Activated CD4-positive, alpha-beta T cell treated with anti-CD3 and anti-CD28 coated beads, Interleukin-2, amount 10 ng/mL, durations not matched to agents 24 days and 14 days (primary cell): ENCODE measurements around the gene FMNL2. TPM values are rescaled to one million over a fixed set of nuclear protein-coding genes. Genes with fewer than 3 reads are reported as not detected.

Experiments
- DNase-seq: peaks from one replicate; pipeline ENCODE4 v3.0.0; 2022
- H3K27ac Mint-ChIP-seq: one replicate; pipeline ENCODE4 v1.8.0; 2022; ENCODE audit warnings: mild to moderate bottlenecking, mixed read lengths
- H3K27me3 Mint-ChIP-seq: one replicate; pipeline ENCODE4 v1.8.0; 2022; ENCODE audit warnings: mixed read lengths
- H3K36me3 Mint-ChIP-seq: one replicate; pipeline ENCODE4 v1.8.0; 2022; ENCODE audit warnings: low read depth, mild to moderate bottlenecking, mixed read lengths
- H3K4me1 Mint-ChIP-seq: one replicate; pipeline ENCODE4 v1.8.0; 2021; ENCODE audit warnings: mixed read lengths
- H3K4me3 Mint-ChIP-seq: one replicate; pipeline ENCODE4 v1.8.0; 2022; ENCODE audit warnings: mild to moderate bottlenecking, moderate library complexity, mixed read lengths
- H3K9me3 Mint-ChIP-seq: one replicate; pipeline ENCODE4 v1.8.0; 2021; ENCODE audit warnings: mixed read lengths
- intact Hi-C: fragments of 100-400 bp; cut with micrococcal nuclease; formaldehyde crosslinking; loops from one replicate; pipeline ENCODE4 v1.15.1; 2023
- total RNA-seq: library from RNA; stranded (reverse); gene quantifications from 2 replicates; pipeline ENCODE4 v1.2.3, GENCODE V29; 2022

The FMNL2 gene
- total RNA-seq, 1 donor from 2014 or later, result 14.9 TPM

- intact Hi-C loops, result loop anchor here (5.0 kb wide), 3 partner anchors 64 to 394 kb away; partner anchors contain the start of gene STAM2
- no peaks in the 10 kb centered on the region for H3K36me3 Mint-ChIP-seq
- peaks cover 4% of the 10 kb centered on the region for H3K27me3 Mint-ChIP-seq
- H3K9me3 Mint-ChIP-seq, result no peaks in the 10 kb centered on the region
- H3K4me3 Mint-ChIP-seq, result no peak overlapping the region
- DNase-seq, result no peak
- no peak overlapping the region for H3K27ac Mint-ChIP-seq
- H3K4me1 Mint-ChIP-seq, result peaks cover 5% of the 10 kb centered on the region
Measured at GRCh38 chr2:152571048-152571766, 236.2 kb downstream of the FMNL2 start.

GRCh38 chr2:152572031-152572430, 237.1 kb downstream of the FMNL2 start:
- no peak overlapping the region for H3K4me3 Mint-ChIP-seq
- H3K4me1 Mint-ChIP-seq, result peaks cover 5% of the 10 kb centered on the region
- intact Hi-C loops, result loop anchor here (5.0 kb wide), 3 partner anchors 65 to 395 kb away; partner anchors contain the start of gene STAM2
- no peaks in the 10 kb centered on the region for H3K9me3 Mint-ChIP-seq
- no peaks in the 10 kb centered on the region for H3K36me3 Mint-ChIP-seq
- no peak overlapping the region for H3K27ac Mint-ChIP-seq
- DNase-seq, result no peak
- H3K27me3 Mint-ChIP-seq, result no peaks in the 10 kb centered on the region

GRCh38 chr2:152573168-152573567, 238.2 kb downstream of the FMNL2 start:
- Mint-ChIP-seq H3K9me3 (no peaks in the 10 kb centered on the region), H3K4me1 (peaks cover 5% of the 10 kb centered on the region), H3K27ac (peak overlapping the region; percentile 19), H3K4me3 (no peak overlapping the region), H3K27me3 (no peaks in the 10 kb centered on the region), H3K36me3 (no peaks in the 10 kb centered on the region)
- intact Hi-C loops, result loop anchor here (1.0 to 5.0 kb wide), 4 partner anchors 66 to 396 kb away; partner anchors contain the start of gene STAM2
- DNase-seq, result peak; percentile 70

- DNase-seq, result no peak
- intact Hi-C loops, result no loop called here
- Mint-ChIP-seq H3K36me3 (no peaks in the 10 kb centered on the region), H3K4me3 (no peak overlapping the region), H3K27me3 (no peaks in the 10 kb centered on the region), H3K4me1 (peaks cover 5% of the 10 kb centered on the region), H3K27ac (no peak overlapping the region), H3K9me3 (no peaks in the 10 kb centered on the region)
Measured at GRCh38 chr2:152577579-152577978, 242.6 kb downstream of the FMNL2 start.

- intact Hi-C loops, result no loop called here
- DNase-seq, result no peak
Measured at GRCh38 chr2:152578573-152578972, 243.6 kb downstream of the FMNL2 start.

GRCh38 chr2:152580714-152581113, 245.7 kb downstream of the FMNL2 start:
- Mint-ChIP-seq H3K36me3 (no peaks in the 10 kb centered on the region), H3K9me3 (no peaks in the 10 kb centered on the region), H3K4me1 (no peaks in the 10 kb centered on the region), H3K27ac (no peak overlapping the region), H3K4me3 (no peak overlapping the region), H3K27me3 (peaks cover 5% of the 10 kb centered on the region)
- no peak for DNase-seq
- intact Hi-C loops, result no loop called here

More at GRCh38 chr2:152578573-152578972, 243.6 kb downstream of the FMNL2 start:
- Mint-ChIP-seq H3K4me3 (no peak overlapping the region), H3K27ac (no peak overlapping the region), H3K9me3 (no peaks in the 10 kb centered on the region), H3K4me1 (no peaks in the 10 kb centered on the region), H3K27me3 (peaks cover 3% of the 10 kb centered on the region), H3K36me3 (no peaks in the 10 kb centered on the region)

GRCh38 chr2:152581360-152581759, 246.4 kb downstream of the FMNL2 start:
- Mint-ChIP-seq H3K9me3 (no peaks in the 10 kb centered on the region), H3K27ac (no peak overlapping the region), H3K4me3 (no peak overlapping the region), H3K36me3 (no peaks in the 10 kb centered on the region), H3K4me1 (peaks cover 3% of the 10 kb centered on the region), H3K27me3 (peaks cover 5% of the 10 kb centered on the region)
- DNase-seq, result no peak
- intact Hi-C loops, result no loop called here

- Mint-ChIP-seq H3K27me3 (peaks cover 5% of the 10 kb centered on the region), H3K27ac (no peak overlapping the region), H3K4me3 (no peak overlapping the region), H3K4me1 (peaks cover 6% of the 10 kb centered on the region), H3K9me3 (no peaks in the 10 kb centered on the region), H3K36me3 (no peaks in the 10 kb centered on the region)
- intact Hi-C loops, result no loop called here
- no peak for DNase-seq
Measured at GRCh38 chr2:152582081-152582480, 247.1 kb downstream of the FMNL2 start.

- H3K27me3 Mint-ChIP-seq, result peaks cover 5% of the 10 kb centered on the region
- no peak for DNase-seq
- H3K36me3 Mint-ChIP-seq, result no peaks in the 10 kb centered on the region
- H3K9me3 Mint-ChIP-seq, result no peaks in the 10 kb centered on the region
- peaks cover 12% of the 10 kb centered on the region for H3K4me1 Mint-ChIP-seq
- no peak overlapping the region for H3K4me3 Mint-ChIP-seq
- H3K27ac Mint-ChIP-seq, result no peak overlapping the region
- intact Hi-C loops, result no loop called here
Measured at GRCh38 chr2:152583512-152584229, 248.7 kb downstream of the FMNL2 start.

GRCh38 chr2:152584301-152584700, 249.3 kb downstream of the FMNL2 start:
- Mint-ChIP-seq H3K36me3 (no peaks in the 10 kb centered on the region), H3K4me1 (peaks cover 12% of the 10 kb centered on the region), H3K27ac (no peak overlapping the region), H3K27me3 (peaks cover 5% of the 10 kb centered on the region), H3K9me3 (no peaks in the 10 kb centered on the region), H3K4me3 (no peak overlapping the region)
- no peak for DNase-seq
- intact Hi-C loops, result no loop called here

GRCh38 chr2:152585830-152586484, 251.0 kb downstream of the FMNL2 start:
- no peak overlapping the region for H3K4me3 Mint-ChIP-seq
- no peak for DNase-seq
- no peaks in the 10 kb centered on the region for H3K9me3 Mint-ChIP-seq
- H3K27ac Mint-ChIP-seq, result peak overlapping the region; percentile 28
- intact Hi-C loops, result no loop called here
- H3K27me3 Mint-ChIP-seq, result peaks cover 5% of the 10 kb centered on the region
- peaks cover 12% of the 10 kb centered on the region for H3K4me1 Mint-ChIP-seq
- H3K36me3 Mint-ChIP-seq, result no peaks in the 10 kb centered on the region

- DNase-seq, result no peak
- Mint-ChIP-seq H3K4me3 (no peak overlapping the region), H3K27me3 (peaks cover 5% of the 10 kb centered on the region), H3K27ac (no peak overlapping the region), H3K36me3 (no peaks in the 10 kb centered on the region), H3K9me3 (no peaks in the 10 kb centered on the region), H3K4me1 (peaks cover 12% of the 10 kb centered on the region)
- intact Hi-C loops, result no loop called here
Measured at GRCh38 chr2:152587187-152587947, 252.4 kb downstream of the FMNL2 start.

GRCh38 chr2:152588998-152589397, 254.0 kb downstream of the FMNL2 start:
- Mint-ChIP-seq H3K9me3 (no peaks in the 10 kb centered on the region), H3K27ac (no peak overlapping the region), H3K4me1 (peaks cover 15% of the 10 kb centered on the region), H3K4me3 (no peak overlapping the region), H3K27me3 (peaks cover 2% of the 10 kb centered on the region), H3K36me3 (no peaks in the 10 kb centered on the region)
- intact Hi-C loops, result no loop called here
- DNase-seq, result no peak
